Ascending aorta (tissue), 2 donors: Measurements from ENCODE around the gene CDYL2. TPM values are rescaled to one million over a fixed set of nuclear protein-coding genes. Genes with fewer than 3 reads are reported as not detected.

Source experiments
- DNase-seq, 2 donors: peaks; one replicate each; pipeline ENCODE4 v3.0.0-alpha.2; 2019; ENCODE audit warnings: low spot score in 2 of 2
- H3K27ac ChIP-seq, 2 donors: fragments of 200-600 bp; sonication (generic); one replicate each; pipeline ENCODE4 v1.5.1; 2016 to 2017; ENCODE audit warnings: mild to moderate bottlenecking in 1 of 2
- H3K27me3 ChIP-seq: fragments of 200-600 bp; sonication (generic); one replicate; pipeline ENCODE4 v1.5.1; 2017
- H3K36me3 ChIP-seq, 2 donors: fragments of 200-600 bp; sonication (generic); one replicate each; pipeline ENCODE4 v1.5.1; 2016
- H3K4me1 ChIP-seq, 2 donors: fragments of 200-600 bp; sonication (generic); one replicate each; pipeline ENCODE4 v1.5.1; 2016 to 2017; ENCODE audit warnings: mild to moderate bottlenecking in 1 of 2
- H3K4me3 ChIP-seq, 2 donors: fragments of 200-600 bp; sonication (generic); one replicate each; pipeline ENCODE4 v1.5.1; 2016 to 2017; ENCODE audit warnings: mild to moderate bottlenecking in 1 of 2
- H3K9me3 ChIP-seq, 2 donors: fragments of 200-600 bp; sonication (generic); one replicate each; pipeline ENCODE4 v1.5.1; 2016
- CTCF ChIP-seq, 3 experiments: fragments of 200-600 bp in 2 of 3; fragments of 450-650 bp in 1 of 3; sonication (generic) in 2 of 3; IDR thresholded peaks; one replicate each; pipeline ENCODE4 v1.5.1; 2016 to 2019; ENCODE audit warnings: antibody characterized with exemption in 3 of 3, mild to moderate bottlenecking in 1 of 3, moderate library complexity in 1 of 3
- intact Hi-C: fragments of 100-400 bp; cut with DNase I; formaldehyde crosslinking; loops from one replicate; pipeline ENCODE4 v1.15.1; 2023
- total RNA-seq: library from RNA; depleted of rRNA; stranded (reverse); fragments of >200 nt; gene quantifications from one replicate; pipeline ENCODE4 v1.1.0, GENCODE V29; 2016

The CDYL2 gene
- total RNA-seq, 1 donor from 2014 or later: 5.0 TPM

GRCh38 chr16:80702696-80703095 is 101.7 kb downstream of the CDYL2 start:
- no peak overlapping the region for H3K4me3 ChIP-seq
- no peak for TF ChIP-seq CTCF (IDR thresholded peaks at IDR 0.05)
- intact Hi-C loops: no loop called here

GRCh38 chr16:80700558-80700957 is 103.8 kb downstream of the CDYL2 start:
- intact Hi-C loops: no loop called here
- H3K4me1 ChIP-seq: no peaks in the 10 kb centered on the region
- TF ChIP-seq CTCF (IDR thresholded peaks at IDR 0.05): no peak

More at GRCh38 chr16:80702696-80703095, 101.7 kb downstream of the CDYL2 start:
- H3K36me3 ChIP-seq: no peaks in the 10 kb centered on the region
- DNase-seq: no peak
- no peaks in the 10 kb centered on the region for H3K27me3 ChIP-seq
- H3K27ac ChIP-seq: no peak overlapping the region
- H3K4me1 ChIP-seq: no peaks in the 10 kb centered on the region
- peaks cover 0 to 7% of the 10 kb centered on the region in 2 donors for H3K9me3 ChIP-seq

GRCh38 chr16:80695020-80695419 is 109.4 kb downstream of the CDYL2 start:
- intact Hi-C loops: no loop called here
- Histone ChIP-seq H3K27me3 (no peaks in the 10 kb centered on the region), H3K36me3 (no peaks in the 10 kb centered on the region), H3K4me1 (no peaks in the 10 kb centered on the region), H3K27ac (no peak overlapping the region), H3K9me3 (peaks cover 0 to 23% of the 10 kb centered on the region in 2 donors), H3K4me3 (no peak overlapping the region)
- TF ChIP-seq CTCF (IDR thresholded peaks at IDR 0.05): no peak
- DNase-seq: no peak

More at GRCh38 chr16:80700558-80700957, 103.8 kb downstream of the CDYL2 start:
- no peak overlapping the region for H3K4me3 ChIP-seq
- no peak overlapping the region for H3K27ac ChIP-seq
- no peaks in the 10 kb centered on the region for H3K36me3 ChIP-seq
- H3K9me3 ChIP-seq: peaks cover 0 to 14% of the 10 kb centered on the region in 2 donors
- no peak for DNase-seq
- no peaks in the 10 kb centered on the region for H3K27me3 ChIP-seq

- Histone ChIP-seq H3K36me3 (no peaks in the 10 kb centered on the region), H3K27me3 (no peaks in the 10 kb centered on the region), H3K9me3 (peaks cover 0 to 16% of the 10 kb centered on the region in 2 donors), H3K4me1 (no peaks in the 10 kb centered on the region), H3K27ac (no peak overlapping the region), H3K4me3 (no peak overlapping the region)
- intact Hi-C loops: no loop called here
- no peak for TF ChIP-seq CTCF (IDR thresholded peaks at IDR 0.05)
- DNase-seq: no peak
Measured at GRCh38 chr16:80693553-80693952, 110.8 kb downstream of the CDYL2 start.

- intact Hi-C loops: no loop called here
- Histone ChIP-seq H3K4me3 (no peak overlapping the region), H3K9me3 (peaks cover 0 to 13% of the 10 kb centered on the region in 2 donors), H3K27me3 (no peaks in the 10 kb centered on the region), H3K4me1 (no peaks in the 10 kb centered on the region), H3K36me3 (no peaks in the 10 kb centered on the region), H3K27ac (no peak overlapping the region)
- TF ChIP-seq CTCF (IDR thresholded peaks at IDR 0.05): no peak
- DNase-seq: no peak
Measured at GRCh38 chr16:80692270-80692669, 112.1 kb downstream of the CDYL2 start.
